GM21737 (cell line): ENCODE data around the gene TBCCD1.

Experiments
- ATAC-seq: cut with Tn5 transposase; IDR thresholded peaks from one replicate; pipeline ENCODE4 v1.9.1; 2021; ENCODE audit warnings: mild to moderate bottlenecking, moderate library complexity; ENCODE audit not compliant: unreplicated experiment

Gene TBCCD1

DNA sequence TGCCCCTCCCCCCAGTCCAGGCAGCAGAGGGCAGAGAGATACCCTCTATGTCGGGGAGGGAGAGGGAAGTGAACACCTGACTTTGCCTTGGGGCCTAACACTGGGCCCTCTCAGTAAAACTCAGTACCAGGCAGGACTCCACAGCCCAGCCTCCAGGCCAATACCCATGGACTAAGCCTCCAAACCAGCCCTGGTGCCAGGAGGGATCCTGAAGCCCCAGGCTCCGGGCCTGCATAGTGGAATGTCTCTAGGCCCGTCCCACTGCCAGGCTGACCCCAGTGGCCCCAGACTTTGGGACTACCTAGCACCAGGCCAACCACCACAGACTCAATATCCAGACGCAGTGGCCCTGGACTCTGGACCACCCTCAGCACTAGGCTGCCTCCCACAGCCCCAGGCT is 69.5 kb downstream of the TBCCD1 start:
- ATAC-seq = no peak

DNA sequence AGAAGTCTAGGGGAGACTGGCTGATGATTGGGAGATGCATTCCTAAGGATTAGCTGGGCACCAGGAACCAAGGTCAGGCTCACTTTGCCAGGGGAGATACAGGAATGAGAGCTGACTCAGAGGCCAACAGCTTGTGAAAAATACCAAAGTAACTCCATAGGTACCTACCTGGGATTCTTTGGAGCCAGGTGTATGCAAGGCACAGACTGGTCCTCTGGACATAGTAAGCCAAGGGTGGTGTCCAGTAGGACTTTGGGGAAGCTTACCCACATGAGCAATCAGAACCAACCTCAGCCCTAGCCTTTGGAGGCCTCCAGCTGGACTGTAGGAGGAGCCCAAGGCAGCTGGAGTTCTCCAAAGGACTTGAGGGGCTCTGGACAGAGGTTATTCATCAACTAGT is 70.5 kb downstream of the TBCCD1 start:
- ATAC-seq = no peak
